ENCODE data around the gene TEKT4.
"Not testable (repeated sequence)": the region's sequence is repeated elsewhere in the genome, so short reads cannot be mapped to it uniquely, and the experiment has no call there.

TEKT4 gene

GRCh38 chr2:94872676-94873361 lies 1.6 kb downstream of the TEKT4 start:
- H3K4me1 Mint-ChIP-seq = no peaks in the 10 kb centered on the region

GRCh38 chr2:94873362-94874276 lies 2.4 kb downstream of the TEKT4 start:
- Mint-ChIP-seq H3K9me3 (no peaks in the 10 kb centered on the region), H3K36me3 (ENCODE audit: low read depth) (no peaks in the 10 kb centered on the region), H3K27me3 (peaks cover 2% of the 10 kb centered on the region), H3K4me3 (no peak overlapping the region), H3K27ac (no peak overlapping the region), H3K4me1 (no peaks in the 10 kb centered on the region)
- no peak for DNase-seq
- no peak for ATAC-seq

More at GRCh38 chr2:94872676-94873361, 1.6 kb downstream of the TEKT4 start:
- ATAC-seq = no peak
- H3K27me3 Mint-ChIP-seq = peaks cover 2% of the 10 kb centered on the region
- H3K36me3 Mint-ChIP-seq (ENCODE audit: low read depth) = no peaks in the 10 kb centered on the region
- no peak overlapping the region for H3K4me3 Mint-ChIP-seq
- no peaks in the 10 kb centered on the region for H3K9me3 Mint-ChIP-seq
- H3K27ac Mint-ChIP-seq = no peak overlapping the region
- no peak for DNase-seq

GRCh38 chr2:94874277-94874997 lies 3.2 kb downstream of the TEKT4 start:
- no peak overlapping the region for H3K27ac Mint-ChIP-seq
- no peaks in the 10 kb centered on the region for H3K9me3 Mint-ChIP-seq
- DNase-seq (peak; percentile 76), ATAC-seq (peak; percentile 70)
- peaks cover 2% of the 10 kb centered on the region for H3K27me3 Mint-ChIP-seq
- H3K4me3 Mint-ChIP-seq = no peak overlapping the region
- no peaks in the 10 kb centered on the region for H3K4me1 Mint-ChIP-seq
- H3K36me3 Mint-ChIP-seq (ENCODE audit: low read depth) = no peaks in the 10 kb centered on the region

GRCh38 chr2:94875064-94875819 lies 4.0 kb downstream of the TEKT4 start:
- DNase-seq = no peak
- no peaks in the 10 kb centered on the region for H3K4me1 Mint-ChIP-seq
- H3K4me3 Mint-ChIP-seq = no peak overlapping the region
- ATAC-seq = no peak
- H3K27me3 Mint-ChIP-seq = peaks cover 2% of the 10 kb centered on the region
- no peak overlapping the region for H3K27ac Mint-ChIP-seq
- H3K36me3 Mint-ChIP-seq (ENCODE audit: low read depth) = no peaks in the 10 kb centered on the region
- H3K9me3 Mint-ChIP-seq = no peaks in the 10 kb centered on the region

- DNase-seq (no peak), ATAC-seq (no peak)
- no peaks in the 10 kb centered on the region for H3K4me1 Mint-ChIP-seq
- H3K27ac Mint-ChIP-seq = no peak overlapping the region
- H3K4me3 Mint-ChIP-seq = no peak overlapping the region
- no peaks in the 10 kb centered on the region for H3K36me3 Mint-ChIP-seq (ENCODE audit: low read depth)
- H3K9me3 Mint-ChIP-seq = no peaks in the 10 kb centered on the region
- H3K27me3 Mint-ChIP-seq = peaks cover 2% of the 10 kb centered on the region
Observed at GRCh38 chr2:94875820-94876522, 4.7 kb downstream of the TEKT4 start.

- H3K9me3 Mint-ChIP-seq = no peaks in the 10 kb centered on the region
- no peak overlapping the region for H3K4me3 Mint-ChIP-seq
- DNase-seq = no peak
- H3K27ac Mint-ChIP-seq = no peak overlapping the region
- no peaks in the 10 kb centered on the region for H3K4me1 Mint-ChIP-seq
- peaks cover 2% of the 10 kb centered on the region for H3K27me3 Mint-ChIP-seq
- no peaks in the 10 kb centered on the region for H3K36me3 Mint-ChIP-seq (ENCODE audit: low read depth)
- no peak for ATAC-seq
Observed at GRCh38 chr2:94876523-94876863, 5.3 kb downstream of the TEKT4 start.

GRCh38 chr2:94877129-94877528 lies 5.9 kb downstream of the TEKT4 start:
- ATAC-seq (no peak), DNase-seq (no peak)
- H3K27me3 Mint-ChIP-seq = peaks cover 2% of the 10 kb centered on the region
- no peak overlapping the region for H3K27ac Mint-ChIP-seq
- H3K4me1 Mint-ChIP-seq = no peaks in the 10 kb centered on the region
- no peaks in the 10 kb centered on the region for H3K36me3 Mint-ChIP-seq (ENCODE audit: low read depth)
- H3K9me3 Mint-ChIP-seq = no peaks in the 10 kb centered on the region
- H3K4me3 Mint-ChIP-seq = no peak overlapping the region

- not testable (repeated sequence) for H3K4me1 Mint-ChIP-seq; H3K4me3 Mint-ChIP-seq; H3K36me3 Mint-ChIP-seq (ENCODE audit: low read depth); H3K9me3 Mint-ChIP-seq; ATAC-seq; H3K27me3 Mint-ChIP-seq; DNase-seq; H3K27ac Mint-ChIP-seq
Observed at GRCh38 chr2:94878575-94878974, 7.3 kb downstream of the TEKT4 start.

- no peak overlapping the region for H3K4me3 Mint-ChIP-seq
- peaks cover 3% of the 10 kb centered on the region for H3K27me3 Mint-ChIP-seq
- no peak overlapping the region for H3K27ac Mint-ChIP-seq
- no peaks in the 10 kb centered on the region for H3K4me1 Mint-ChIP-seq
- peaks cover 9% of the 10 kb centered on the region for H3K9me3 Mint-ChIP-seq
- no peak for ATAC-seq
- DNase-seq = no peak
- H3K36me3 Mint-ChIP-seq (ENCODE audit: low read depth) = no peaks in the 10 kb centered on the region
Observed at GRCh38 chr2:94879314-94879981, 8.2 kb downstream of the TEKT4 start.

GRCh38 chr2:94879982-94880377 lies 8.8 kb downstream of the TEKT4 start:
- no peak overlapping the region for H3K27ac Mint-ChIP-seq

GRCh38 chr2:94880507-94880906 lies 9.3 kb downstream of the TEKT4 start:
- no peak overlapping the region for H3K4me3 Mint-ChIP-seq

More at GRCh38 chr2:94879982-94880377, 8.8 kb downstream of the TEKT4 start:
- Mint-ChIP-seq H3K9me3 (peaks cover 13% of the 10 kb centered on the region), H3K27me3 (peaks cover 2% of the 10 kb centered on the region), H3K36me3 (ENCODE audit: low read depth) (no peaks in the 10 kb centered on the region), H3K4me1 (no peaks in the 10 kb centered on the region), H3K4me3 (no peak overlapping the region)
- DNase-seq (no peak), ATAC-seq (no peak)

GRCh38 chr2:94881070-94881469 lies 9.8 kb downstream of the TEKT4 start:
- Mint-ChIP-seq H3K27ac (no peak overlapping the region), H3K36me3 (ENCODE audit: low read depth) (no peaks in the 10 kb centered on the region), H3K4me1 (no peaks in the 10 kb centered on the region), H3K27me3 (peaks cover 1% of the 10 kb centered on the region), H3K9me3 (peaks cover 14% of the 10 kb centered on the region), H3K4me3 (no peak overlapping the region)
- ATAC-seq (no peak), DNase-seq (no peak)

More at GRCh38 chr2:94880507-94880906, 9.3 kb downstream of the TEKT4 start:
- Mint-ChIP-seq H3K9me3 (peaks cover 14% of the 10 kb centered on the region), H3K27ac (no peak overlapping the region), H3K36me3 (ENCODE audit: low read depth) (no peaks in the 10 kb centered on the region), H3K27me3 (peaks cover 1% of the 10 kb centered on the region), H3K4me1 (no peaks in the 10 kb centered on the region)
- ATAC-seq = no peak
- no peak for DNase-seq

- no peak overlapping the region for H3K4me3 Mint-ChIP-seq
- no peaks in the 10 kb centered on the region for H3K36me3 Mint-ChIP-seq (ENCODE audit: low read depth)
- ATAC-seq = no peak
- H3K4me1 Mint-ChIP-seq = no peaks in the 10 kb centered on the region
- H3K27ac Mint-ChIP-seq = no peak overlapping the region
- H3K9me3 Mint-ChIP-seq = no peaks in the 10 kb centered on the region
- DNase-seq = no peak
- peaks cover 8% of the 10 kb centered on the region for H3K27me3 Mint-ChIP-seq
Observed at GRCh38 chr2:94890234-94890633, 19.0 kb downstream of the TEKT4 start.

Measured in activated naive CD8-positive, alpha-beta T cell treated with anti-CD3 and anti-CD28 coated beads, Interleukin-2, amount 50 U/mL, for 24 hours (primary cell).